GM21529 (cell line): ENCODE results near the gene ADCY9.
A peak's percentile ranks its signal among the peaks of the same experiment; 100 is the strongest.
"Not testable (repeated sequence)": the region's sequence is repeated elsewhere in the genome, so short reads cannot be mapped to it uniquely, and the experiment has no call there.

Experiments
- ATAC-seq: cut with Tn5 transposase; IDR thresholded peaks from one replicate; pipeline ENCODE4 v1.9.1; 2021; ENCODE audit not compliant: unreplicated experiment

ADCY9 gene

DNA sequence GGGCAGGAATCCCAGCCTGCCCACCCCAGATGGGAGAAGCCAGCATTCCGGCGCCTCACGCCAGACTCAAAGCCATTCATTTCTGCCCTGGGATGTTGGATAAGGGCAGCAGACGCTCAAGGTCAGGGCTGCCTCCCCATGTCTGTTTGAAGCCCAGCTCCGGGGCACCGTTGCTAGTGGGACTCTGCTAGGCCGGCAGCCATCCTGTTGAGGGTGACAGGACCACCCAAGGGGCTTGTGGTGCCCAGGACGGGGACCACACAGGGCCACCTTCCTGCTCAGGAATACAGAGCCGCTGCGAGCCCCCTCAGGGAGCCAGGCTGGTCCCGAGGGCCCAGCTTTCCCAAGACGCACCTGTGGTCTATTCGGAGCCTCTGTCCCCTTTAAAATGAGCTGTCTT lies 134.0 kb downstream of the ADCY9 start:
- no peak for ATAC-seq

DNA sequence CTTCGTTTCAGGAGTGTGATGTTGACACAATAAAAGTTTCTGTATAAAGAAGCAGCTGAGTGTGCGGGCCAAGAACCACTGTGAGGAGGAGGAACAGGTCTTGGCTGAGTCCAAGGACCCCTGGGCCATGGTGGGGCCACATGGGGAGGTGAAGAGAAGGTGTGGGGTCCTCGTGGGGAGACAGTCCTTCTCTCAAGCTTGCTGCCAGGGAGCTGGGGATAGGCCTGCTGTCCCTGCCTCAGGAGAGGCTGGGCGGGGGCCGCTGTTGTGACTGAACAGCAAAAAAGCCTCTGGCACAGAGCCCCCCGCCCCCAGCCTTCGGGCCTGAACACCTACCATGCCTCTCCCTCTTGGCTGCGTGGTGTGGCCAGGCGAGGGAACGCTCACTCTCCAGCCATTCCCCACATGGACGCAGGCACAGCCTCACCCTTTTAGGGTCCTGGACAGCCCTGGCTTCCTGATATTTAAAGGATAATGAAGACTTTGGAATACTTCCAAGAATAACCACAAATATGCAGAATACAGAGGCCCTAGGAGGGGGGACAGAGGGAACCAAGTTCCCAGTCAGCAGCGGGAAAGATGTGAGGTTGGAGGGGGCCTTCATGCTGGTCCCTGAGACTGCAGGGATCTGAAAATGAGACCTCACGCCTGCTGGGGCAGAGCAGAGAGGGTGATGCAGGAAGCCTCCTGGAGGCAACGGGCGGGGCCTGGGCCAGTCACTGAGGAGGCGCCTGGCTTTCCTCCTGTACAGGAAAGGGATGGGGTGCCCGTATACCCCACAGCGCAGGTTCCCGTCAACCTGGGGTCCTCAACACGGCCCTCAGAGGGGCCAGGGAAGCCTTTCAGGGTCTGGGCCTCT lies 135.8 kb downstream of the ADCY9 start:
- ATAC-seq = no peak

DNA sequence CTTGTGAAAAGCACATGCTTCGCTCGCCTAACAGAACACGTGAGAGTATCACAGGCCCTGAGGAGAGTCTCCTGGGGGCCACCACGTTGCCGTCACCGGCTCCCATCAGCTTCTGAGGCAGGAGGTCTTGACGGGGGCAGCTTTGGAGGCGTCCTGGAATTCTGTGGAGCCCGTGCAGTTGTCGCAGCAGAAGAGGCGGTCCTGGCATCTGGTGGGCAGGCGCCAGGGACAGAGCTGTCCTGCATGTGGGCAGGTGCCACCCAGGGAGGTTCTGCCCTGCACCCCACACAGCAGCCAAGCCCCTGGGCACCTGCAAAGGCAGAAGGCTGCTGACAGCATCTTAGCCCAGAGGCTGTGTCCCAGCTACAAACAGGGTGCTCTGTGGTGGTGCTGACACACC lies 136.7 kb downstream of the ADCY9 start:
- no peak for ATAC-seq

DNA sequence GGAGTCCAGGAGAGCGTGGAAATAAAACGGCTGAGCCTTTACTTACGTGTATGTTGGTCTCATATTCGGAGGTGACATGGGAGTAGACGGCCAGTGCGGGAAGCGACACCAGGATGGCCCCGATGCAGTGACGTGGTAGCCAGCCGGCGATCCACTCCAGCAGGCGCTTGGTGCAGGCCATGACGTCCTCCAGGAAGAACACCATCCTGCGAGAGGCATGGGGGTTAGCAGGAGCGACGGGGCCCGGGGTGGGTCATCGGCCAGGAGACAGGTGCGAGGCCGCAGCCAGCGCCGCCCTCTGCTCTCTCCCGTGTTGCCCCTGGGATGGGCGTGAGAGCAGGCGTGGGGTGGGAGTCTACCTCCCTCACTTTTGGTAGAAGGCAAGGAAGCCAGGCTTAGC lies 137.2 kb downstream of the ADCY9 start:
- ATAC-seq = no peak

DNA sequence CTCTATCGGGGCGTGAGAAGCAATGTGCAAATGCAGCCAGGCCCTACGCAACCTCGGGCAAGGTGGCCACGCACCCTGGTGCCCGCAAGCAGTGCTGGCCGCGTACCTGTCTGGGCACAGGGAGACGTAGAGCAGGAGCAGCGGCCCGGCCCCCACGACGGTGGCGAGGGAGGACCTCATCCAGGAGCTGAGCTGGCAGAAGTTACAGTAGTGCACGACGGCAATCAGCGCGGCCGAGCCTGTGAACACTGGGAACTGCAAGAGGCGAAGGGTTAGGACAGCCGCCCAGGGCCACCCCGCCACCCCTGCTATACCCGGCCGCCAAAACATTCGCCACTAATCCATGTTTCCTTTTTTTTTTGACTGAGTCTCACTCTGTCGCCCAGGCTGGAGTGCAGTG lies 138.9 kb downstream of the ADCY9 start:
- ATAC-seq = no peak

DNA sequence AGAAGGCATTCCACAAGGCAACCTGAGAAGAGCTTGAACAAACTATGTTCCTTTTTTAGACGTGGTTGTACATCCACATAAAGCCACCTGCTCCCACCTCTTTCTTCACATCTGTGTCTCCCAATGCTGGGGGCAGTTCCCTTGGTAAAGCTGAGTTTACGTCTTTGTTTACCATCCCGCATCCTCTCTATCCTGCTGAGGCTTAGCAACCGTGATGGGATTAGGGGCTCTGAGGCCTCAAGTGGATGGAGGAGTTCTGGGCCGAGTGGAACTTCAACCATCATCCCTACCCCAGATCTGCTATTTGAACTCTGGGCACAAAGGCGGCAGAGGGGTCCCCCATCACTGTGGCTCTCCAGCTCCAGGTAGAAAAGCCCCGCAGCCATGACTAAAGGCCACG lies 141.5 kb downstream of the ADCY9 start:
- no peak for ATAC-seq

DNA sequence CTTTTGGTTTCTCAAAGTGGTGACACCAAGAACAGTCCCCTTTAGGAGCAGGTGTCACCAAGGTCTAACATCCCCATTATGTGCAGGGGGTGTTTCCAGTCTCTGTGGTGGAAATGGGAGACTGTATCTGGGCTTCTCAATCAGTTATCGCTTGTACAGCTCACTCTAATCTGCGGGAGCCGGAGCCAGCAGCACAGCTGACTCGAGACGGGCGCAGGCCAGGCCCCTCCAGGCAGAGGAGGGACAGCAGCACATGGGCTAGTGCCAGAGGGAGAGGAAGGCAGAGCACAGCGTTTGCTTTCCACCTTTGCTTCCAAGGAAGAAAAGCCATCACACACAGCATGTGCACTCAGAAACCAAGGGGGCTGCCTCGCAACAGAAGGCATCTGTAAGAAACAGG lies 144.5 kb downstream of the ADCY9 start:
- no peak for ATAC-seq

DNA sequence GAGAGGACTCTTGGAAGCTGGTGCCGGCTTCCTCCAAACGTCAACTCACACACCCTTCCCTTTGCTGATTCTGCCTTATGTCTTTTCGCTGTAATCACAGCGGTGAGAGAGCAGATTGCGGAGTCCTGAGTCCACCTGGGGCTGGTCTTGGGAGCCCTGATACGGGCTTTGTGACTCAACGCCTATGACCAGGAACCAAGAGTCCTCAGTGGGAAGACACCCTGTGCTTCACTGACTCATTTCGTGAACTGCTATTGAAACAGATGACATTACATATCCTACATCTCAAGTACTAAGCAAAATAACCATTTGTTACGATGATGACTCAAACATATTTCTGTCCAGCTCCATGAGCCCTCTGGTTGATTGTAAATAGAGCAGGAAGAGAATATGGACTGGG lies 145.0 kb downstream of the ADCY9 start:
- peak; percentile 49 for ATAC-seq

DNA sequence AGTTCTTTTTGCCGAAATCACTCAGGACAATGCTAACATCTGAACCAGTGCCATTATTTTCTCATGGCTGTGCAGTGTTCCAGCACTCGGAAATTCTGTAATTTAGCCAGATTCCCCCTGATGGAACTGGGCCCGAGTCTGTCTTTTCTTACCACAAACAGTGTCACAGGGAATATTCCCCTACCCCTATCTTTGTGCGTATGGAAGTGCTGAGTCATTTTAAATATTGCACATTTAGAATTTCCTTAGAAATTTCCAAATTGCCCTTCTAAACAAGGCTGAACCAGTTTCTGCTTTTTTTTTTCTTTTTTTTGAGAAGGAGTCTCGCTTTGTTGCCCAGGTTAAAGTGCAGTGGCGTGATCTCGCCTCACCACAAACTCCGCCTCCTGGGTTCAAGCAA lies 147.7 kb downstream of the ADCY9 start:
- ATAC-seq = no peak

DNA sequence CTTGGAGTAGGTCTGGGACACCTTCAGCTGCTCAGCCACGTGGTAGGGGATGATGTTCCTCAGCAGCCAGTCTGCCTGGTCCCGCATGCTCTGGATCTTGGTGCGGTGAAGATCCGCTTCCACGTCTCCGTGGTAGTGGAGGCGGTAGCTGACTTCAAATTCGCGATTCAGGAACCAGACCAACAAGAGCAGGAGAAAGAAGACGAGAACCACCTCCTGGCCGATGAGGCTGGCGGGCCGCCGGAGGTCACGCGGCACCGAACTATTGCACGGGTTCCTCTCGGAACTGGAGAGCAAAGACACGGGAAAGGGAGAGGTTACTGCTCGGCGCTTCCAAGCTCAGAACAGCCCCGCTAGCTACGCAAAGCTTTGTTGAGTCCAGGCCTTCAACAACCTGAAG lies 149.6 kb downstream of the ADCY9 start:
- ATAC-seq = no peak

DNA sequence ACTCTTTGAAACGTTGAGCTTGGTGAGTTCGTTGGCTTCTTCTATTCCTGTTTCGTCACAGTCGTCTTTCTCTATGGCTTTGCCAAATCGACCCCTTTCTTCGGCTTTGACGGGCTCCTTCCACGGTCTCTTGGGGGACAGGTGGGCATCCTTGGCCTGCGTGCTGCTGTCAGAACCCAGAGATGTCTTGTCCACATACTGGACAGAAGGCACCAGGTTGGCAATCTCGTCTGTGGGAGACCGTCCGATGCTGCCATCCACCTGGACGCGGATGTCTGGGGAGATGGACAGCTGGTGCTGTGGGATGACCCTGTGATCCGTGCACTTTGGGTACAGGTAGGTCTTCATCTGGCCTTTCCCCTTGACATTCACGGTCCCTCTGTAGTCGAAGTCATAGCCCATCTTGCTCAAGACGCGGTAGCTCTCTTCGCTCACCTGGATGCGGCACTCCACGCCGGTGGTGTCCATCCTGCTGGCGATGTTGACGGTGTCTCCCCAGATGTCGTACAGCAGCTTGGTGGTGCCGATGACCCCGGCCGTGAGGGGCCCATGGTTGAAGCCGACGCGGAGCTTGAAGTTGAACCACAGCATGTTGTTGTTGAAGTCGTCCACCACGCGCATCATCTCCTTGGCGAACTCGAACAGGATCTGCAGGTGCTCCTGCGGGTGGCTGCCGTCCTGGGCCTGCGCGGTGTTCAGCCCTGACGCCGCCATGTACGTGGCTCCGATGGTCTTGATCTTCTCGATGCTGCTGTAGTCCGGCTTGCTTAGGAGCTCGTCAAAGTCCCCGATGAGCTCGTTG lies 150.3 kb downstream of the ADCY9 start:
- ATAC-seq = no peak

DNA sequence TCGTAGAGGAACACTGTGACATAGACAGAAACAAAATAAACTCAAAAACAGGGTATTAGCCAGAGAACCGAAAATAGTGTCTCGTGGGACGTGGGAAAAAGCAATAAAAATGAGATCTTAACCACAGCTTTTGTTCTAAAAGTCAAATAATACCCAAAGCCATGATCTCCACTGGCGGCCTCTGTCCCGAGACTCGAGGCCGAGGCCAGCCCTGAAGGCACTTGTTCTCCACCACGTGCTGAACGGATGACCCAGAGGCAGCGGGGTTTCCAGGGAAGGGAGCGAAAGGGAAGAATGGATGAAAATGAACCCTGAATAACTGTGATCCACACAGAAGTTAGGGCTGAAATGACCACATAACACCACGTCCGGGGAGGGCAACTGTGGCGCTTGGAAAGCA lies 150.9 kb downstream of the ADCY9 start:
- ATAC-seq = no peak

DNA sequence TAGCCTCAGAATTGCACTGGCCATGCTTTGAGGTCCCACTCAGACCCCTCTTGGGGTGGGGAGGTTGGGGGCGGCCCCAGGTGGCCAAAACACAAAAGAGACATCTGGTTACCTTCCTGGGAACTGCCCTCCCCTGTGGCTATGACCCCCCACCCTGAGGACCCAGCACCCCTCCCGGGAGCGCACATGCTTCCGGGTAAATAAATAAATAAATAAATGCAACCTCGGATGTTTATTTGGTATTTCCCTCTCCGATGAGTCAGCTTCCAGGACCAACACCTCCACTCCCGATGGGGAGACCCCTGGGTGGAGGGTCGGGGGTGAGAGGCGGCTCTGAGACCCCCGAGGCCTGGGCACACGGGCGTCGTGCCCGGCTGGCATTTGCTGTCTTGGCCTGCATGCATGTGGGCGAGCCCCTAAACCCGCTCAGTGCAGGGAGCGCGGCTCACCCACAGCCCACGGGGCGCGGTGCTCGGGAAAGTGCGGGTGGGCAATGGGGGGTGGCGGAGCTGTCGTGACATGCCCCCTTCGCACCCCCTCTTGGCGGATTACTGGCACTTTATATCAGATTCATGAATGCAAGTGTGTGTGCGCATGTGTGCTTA lies 151.5 kb downstream of the ADCY9 start:
- ATAC-seq = no peak

DNA sequence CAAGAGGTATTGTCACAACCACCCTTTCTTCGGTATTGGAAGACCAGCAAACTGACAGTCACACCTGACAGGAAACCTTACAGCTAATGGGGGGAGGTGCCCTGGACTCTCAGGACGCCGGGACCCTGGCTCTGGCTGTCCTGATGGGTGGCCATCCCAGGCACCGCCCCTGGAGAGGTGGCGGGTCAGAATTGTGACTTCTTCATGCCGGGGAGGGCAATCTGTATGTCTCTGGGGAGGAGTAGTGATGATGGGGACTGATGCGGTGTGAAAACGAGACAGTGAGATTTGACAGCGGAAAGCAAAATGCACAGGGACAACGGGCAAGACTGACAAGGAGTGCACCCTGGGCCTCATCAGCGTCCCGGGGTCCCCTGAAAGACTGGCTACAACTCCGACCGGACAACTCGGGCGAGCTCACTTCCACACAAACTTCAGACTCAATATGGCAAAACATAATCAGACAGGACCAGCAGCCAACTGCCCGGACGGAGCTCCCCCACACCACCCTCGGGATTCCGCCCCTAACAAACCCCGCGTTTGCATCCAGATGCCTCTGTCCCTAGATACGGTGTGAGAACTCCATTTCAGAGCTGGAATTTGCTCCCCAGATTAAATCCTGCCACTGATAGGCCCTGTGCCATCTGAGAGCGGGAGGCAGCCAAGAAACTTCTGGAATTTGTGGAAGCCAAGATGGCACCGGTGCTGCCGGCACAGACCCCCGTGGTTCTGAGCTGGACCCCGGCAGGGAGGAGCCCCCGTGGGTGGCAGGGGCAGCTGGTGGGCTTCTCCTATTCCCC lies 152.2 kb downstream of the ADCY9 start:
- no peak for ATAC-seq

DNA sequence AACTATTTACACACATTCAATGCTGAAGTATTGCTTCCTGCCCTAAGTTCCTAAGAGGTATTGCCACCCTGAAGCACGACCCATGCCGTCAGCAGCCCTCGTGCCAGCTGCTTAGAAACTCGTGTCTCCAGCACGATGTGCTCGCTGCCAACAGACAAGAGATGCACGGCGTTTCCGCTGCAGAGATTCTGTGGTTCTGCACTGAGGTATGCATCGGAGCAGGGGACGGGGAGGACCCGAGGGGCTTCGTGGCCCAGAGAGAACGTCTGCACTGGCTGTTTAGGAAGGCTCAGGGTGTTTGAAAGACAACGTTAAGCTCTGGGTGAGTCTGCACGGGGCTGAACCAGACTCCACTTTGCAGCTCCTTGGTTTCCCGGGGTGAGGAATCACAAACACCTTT lies 153.0 kb downstream of the ADCY9 start:
- no peak for ATAC-seq

DNA sequence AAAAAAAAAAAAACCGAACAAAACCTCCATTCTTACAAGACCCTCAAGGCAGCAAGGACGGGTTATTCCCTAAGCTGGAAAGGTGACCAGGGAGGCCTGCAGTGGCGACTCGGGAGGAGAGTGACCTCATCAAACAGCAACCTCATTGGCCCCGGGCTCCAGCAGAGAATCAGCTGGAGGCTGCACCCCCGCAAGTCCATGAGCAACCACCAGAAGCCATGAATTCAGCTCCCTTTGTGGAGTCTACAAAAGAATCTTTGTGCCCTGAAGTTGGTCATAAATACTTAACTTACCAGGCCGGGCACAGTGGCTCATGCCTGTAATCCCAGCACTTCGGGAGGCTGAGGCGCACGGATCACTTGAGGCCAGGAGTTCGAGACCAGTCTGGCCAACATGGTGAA lies 154.8 kb downstream of the ADCY9 start:
- no peak for ATAC-seq

DNA sequence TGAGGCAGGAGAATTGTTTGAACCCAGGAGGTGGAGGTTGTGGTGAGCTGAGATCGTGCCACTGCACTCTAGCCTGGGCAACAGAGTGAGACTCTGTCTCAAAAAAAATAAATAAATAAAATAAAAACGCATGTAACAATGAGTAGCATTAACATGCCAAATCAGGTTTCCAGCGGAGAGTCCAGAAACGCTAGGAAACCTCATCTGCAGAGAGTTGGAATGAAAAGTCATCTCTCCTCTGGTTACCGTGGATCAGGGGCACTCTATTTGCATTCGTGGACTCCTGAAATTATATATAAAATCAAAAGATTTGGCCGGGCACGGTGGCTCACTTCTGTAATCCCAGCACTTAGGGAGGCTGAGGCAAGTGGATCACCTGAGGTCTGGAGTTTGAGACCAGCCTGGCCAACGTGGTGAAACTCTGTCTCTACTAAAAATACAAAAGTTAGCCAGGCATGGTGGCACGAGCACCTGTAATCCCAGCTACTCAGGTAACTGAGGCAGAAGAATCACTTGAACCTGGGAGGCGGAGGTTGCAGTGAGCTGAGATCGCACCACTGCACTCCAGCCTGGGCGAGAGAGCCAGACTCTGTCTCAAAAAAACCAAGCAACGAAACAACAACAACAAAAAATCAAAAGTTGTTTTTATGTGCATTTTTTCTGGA lies 156.2 kb downstream of the ADCY9 start:
- ATAC-seq = not testable (repeated sequence)

DNA sequence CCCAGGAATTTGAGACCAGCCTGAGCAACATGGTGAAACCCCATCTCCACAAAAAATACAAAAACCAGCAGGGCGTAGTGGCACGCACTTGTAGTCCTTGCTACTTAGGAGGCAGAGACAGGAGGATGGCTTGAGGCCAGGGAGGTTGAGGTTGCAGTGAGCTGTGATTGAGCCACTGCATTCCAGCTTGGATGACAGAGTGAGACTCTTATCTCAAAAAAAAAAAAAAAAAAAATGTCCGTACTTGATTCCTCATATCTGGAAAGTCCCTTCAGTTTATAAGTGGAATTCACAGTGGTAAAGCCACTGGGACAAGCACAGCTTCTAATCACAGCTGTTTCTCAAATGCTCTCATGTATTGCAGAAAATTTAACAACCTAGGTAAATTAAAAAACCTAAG lies 157.1 kb downstream of the ADCY9 start:
- no peak for ATAC-seq

DNA sequence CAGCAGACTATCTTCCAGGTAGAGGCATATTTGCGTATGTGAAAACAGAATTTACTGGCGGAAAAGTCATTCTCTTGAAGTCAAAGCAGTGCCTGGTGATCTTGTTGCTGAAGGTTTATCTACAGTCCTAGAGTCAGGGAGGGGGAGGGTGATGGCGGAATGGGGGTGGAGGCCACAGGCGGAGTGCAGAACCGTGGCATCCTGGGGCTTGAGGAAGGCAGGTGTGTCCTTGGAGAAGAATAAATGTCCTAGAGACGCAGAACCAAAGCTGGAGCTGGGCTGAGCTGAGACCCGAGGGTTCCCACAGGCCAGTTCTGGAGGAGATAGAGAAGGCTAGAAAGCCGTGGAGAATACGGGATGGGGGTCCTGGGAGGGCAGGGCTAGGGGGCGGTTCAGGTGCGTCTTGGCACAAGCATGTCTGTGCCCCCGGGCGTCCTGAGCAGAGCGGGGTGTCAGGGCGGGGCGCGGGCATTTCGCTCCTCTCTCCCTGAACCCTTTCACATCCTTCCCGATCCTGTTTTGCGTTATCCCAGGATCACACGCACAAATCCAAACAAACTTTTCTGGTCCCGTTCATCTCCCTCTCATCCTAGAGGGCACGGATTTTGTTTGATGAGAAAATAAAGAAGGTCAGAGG lies 158.8 kb downstream of the ADCY9 start:
- no peak for ATAC-seq

DNA sequence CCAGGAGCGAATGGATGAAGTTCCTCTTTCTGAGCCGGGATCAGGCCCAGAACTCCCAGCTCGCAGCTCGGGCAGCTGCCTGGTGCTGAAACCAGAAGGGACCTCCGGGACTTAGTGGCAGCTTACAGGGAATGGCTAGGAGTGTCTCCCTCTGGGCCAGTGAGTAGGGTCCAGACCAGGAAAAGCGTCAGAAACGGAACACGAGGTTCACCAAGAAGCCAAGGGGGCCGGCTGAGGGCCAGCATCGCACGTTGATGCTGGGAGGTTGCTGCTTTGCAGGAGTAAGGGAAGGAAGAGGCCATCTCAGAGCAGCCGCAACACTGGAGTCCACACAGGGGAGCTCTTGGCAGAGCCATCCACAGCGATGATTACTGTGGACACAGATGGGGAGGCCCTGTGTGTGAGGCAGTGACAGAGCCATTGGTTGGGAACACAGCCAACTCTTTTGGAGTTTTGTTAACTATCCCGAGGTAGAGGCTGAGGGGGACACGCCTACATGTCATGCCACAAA lies 161.8 kb downstream of the ADCY9 start:
- no peak for ATAC-seq
